ENCODE measurements around the gene ITIH2.
"Not testable (repeated sequence)": the region's sequence is repeated elsewhere in the genome, so short reads cannot be mapped to it uniquely, and the experiment has no call there.

The ITIH2 gene, protein sequence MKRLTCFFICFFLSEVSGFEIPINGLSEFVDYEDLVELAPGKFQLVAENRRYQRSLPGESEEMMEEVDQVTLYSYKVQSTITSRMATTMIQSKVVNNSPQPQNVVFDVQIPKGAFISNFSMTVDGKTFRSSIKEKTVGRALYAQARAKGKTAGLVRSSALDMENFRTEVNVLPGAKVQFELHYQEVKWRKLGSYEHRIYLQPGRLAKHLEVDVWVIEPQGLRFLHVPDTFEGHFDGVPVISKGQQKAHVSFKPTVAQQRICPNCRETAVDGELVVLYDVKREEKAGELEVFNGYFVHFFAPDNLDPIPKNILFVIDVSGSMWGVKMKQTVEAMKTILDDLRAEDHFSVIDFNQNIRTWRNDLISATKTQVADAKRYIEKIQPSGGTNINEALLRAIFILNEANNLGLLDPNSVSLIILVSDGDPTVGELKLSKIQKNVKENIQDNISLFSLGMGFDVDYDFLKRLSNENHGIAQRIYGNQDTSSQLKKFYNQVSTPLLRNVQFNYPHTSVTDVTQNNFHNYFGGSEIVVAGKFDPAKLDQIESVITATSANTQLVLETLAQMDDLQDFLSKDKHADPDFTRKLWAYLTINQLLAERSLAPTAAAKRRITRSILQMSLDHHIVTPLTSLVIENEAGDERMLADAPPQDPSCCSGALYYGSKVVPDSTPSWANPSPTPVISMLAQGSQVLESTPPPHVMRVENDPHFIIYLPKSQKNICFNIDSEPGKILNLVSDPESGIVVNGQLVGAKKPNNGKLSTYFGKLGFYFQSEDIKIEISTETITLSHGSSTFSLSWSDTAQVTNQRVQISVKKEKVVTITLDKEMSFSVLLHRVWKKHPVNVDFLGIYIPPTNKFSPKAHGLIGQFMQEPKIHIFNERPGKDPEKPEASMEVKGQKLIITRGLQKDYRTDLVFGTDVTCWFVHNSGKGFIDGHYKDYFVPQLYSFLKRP

DNA sequence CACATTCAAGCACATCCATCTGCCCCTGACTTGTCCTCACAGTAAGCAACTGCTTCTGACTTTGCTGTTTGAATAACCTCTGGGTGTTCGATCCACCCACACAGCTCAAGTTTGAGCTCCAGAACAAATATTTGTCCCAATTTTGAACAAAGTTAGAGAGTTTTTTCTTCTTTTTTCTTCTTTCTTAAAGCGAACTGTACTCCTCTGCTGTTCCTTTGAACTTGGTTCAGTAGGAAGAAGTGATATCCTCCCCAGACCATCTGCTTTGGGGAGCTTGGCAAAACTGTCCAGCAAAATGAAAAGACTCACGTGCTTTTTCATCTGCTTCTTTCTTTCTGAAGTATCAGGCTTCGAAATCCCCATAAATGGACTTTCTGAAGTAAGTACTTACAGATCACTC, at the start of gene ITIH2:
Gene ITIH2 (plus strand): TSS at position 177 of the 400 bp plus-strand sequence. CDS start 119 bp downstream, at position 296.
- no peak for DNase-seq (ENCODE audit: low read depth in 2 of 2)

DNA sequence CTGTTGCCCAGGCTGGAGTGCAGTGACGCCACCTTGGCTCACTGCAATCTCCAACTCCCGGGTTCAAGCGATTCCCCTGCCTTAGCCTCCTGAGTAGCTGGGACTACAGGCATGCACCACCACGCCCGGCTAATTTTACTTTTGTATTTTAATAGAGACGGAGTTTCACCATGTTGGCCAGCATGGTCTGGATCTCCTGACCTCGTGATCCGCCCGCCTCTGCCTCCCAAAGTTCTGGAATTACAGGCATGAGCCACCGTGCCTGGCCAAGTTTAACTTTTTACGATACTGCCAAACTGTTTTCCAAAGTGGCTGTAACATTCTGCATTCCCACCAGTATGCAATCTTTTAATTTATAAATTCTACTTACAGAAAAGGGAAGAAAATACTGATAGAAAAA, 46.0 kb upstream of the ITIH2 start:
- DNase-seq (ENCODE audit: low read depth in 2 of 2) = not testable (repeated sequence)

DNA sequence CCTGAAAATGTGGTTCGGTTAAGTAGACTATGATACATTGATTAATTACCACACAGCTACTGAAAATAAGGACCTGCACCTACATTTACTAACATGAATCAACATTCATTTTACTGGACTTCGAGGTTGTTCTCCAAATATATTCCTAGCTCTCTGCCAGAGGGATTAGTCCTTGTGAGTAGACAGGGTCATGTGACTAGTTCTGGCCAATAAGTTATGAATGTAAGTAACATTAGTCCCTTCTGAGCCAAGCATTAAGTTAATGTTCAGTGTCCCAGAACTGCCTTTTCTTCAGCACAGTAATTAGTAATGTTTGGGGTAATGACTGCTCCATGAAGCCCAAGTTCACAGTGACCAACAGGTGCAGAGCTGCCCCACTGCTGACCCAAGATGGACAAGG, 45.6 kb upstream of the ITIH2 start:
- DNase-seq (ENCODE audit: low read depth in 2 of 2) = no peak

DNA sequence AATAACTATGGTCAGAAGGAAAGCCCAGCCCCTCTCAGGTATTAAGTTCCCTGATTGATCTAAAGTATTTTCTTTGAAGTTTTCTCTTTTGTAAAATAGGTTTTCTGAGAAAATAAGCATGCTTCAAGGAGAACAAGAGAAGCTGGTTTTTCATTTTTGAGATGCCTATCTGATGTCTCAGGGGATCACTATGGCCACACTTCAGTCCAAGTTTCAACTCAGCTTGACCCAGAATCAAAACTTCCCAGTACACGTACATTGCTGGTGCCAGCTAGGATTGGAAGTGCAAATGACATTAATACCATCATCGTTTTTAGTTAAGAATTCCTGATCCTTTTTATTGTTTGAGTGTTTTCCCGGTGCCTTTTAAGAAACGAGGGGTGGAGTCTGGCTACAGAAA, 43.6 kb upstream of the ITIH2 start:
- DNase-seq (ENCODE audit: low read depth in 2 of 2) = no peak

DNA sequence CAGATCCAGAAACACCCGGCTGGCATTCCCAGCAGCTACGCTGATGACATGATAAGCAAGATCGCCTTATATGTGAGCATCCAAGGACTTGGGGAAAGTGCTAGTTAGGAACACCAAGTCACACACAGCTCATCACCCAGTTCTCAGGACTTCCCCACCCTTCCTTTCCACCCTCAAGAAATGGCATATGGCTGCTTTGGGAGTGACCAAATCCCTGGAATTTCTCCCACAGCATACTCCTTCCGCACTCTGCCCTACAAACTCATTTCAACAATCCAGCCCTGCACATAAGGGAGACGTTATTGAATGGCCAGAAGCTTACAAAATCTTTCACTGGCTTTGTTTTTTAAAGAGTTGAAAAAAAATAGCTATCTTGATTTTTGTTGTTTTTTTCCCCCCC, 40.6 kb upstream of the ITIH2 start:
- no peak for DNase-seq (ENCODE audit: low read depth in 2 of 2)

DNA sequence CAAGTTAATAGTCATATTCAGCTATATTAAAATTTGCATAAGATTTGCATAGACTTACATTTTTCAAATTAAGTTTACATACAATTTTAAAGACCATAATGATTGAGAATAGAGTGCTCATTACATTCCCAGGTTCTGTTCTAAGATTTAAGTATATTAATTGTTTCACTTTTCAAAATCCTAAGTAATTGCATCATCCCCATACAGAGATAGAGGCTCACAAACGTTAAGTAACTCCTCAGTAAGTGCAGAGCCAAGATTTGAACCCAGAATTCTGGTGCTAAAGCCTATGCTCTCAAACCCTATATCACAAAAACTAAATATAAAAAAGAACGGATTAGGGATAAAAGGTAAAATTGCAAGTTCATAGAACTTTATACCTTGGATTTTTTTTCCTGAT, 38.4 kb upstream of the ITIH2 start:
- no peak for DNase-seq (ENCODE audit: low read depth in 2 of 2)

DNA sequence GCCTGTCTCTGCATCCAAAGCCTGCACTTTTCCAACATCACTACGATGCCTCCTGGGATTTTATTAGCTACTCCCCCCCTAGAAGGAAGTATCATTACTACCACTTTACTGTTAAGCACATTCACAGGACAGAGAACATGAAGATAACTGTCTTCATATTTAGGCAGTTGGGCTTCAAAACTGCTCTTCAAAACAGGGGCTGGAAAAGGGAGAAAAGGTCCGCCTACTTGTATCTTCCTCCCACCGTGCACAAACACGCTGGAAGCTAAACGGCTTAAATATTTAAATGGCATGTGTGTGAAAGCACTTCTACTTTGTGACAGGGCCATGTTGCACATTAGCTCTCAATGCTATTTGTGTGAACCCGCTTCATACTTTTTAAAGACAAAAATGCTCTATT, 37.3 kb upstream of the ITIH2 start:
- DNase-seq (ENCODE audit: low read depth in 2 of 2) = no peak

DNA sequence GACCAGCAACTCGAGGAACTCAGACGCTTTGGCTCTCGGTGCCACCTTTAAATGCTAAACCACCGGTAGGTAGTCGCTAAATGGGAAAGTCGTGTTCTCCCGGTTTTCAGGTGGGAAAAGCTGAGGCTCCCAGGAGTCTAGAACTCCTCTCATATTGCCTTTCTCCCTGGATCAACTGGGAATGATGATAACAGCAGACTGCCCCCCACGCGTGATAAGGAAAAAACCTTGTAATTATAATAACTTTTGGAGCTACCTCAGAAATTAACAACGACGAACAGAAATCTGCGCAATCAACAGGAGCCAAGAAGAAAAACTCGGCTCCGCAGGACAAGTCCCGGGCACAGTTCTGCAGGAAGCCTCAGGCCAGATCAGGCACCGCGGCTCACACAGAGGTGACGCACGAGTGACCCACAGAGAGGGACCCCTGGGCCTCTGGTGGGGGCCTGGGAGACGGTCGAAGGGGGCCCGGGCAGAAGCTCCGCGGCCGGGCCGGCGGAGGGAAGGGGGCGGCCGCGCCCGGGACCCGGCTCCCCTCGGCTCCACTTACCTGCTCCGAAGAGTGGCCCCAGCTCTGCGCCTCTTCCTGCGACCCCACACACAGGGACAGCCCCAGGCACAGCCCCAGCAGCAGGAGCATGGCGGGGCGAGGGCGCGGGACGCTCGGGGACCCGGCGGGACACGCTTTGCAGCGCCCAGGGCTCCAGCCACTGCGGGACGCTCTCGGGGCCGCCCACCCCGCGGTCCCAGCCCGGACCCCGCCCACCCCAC, 36.7 kb upstream of the ITIH2 start, which contains the start of gene ITIH5:
Gene ITIH5 (minus strand): TSS at position 714 of the 771 bp plus-strand sequence. CDS start 74 bp downstream, at position 640.
- DNase-seq (ENCODE audit: low read depth in 2 of 2) = no peak

DNA sequence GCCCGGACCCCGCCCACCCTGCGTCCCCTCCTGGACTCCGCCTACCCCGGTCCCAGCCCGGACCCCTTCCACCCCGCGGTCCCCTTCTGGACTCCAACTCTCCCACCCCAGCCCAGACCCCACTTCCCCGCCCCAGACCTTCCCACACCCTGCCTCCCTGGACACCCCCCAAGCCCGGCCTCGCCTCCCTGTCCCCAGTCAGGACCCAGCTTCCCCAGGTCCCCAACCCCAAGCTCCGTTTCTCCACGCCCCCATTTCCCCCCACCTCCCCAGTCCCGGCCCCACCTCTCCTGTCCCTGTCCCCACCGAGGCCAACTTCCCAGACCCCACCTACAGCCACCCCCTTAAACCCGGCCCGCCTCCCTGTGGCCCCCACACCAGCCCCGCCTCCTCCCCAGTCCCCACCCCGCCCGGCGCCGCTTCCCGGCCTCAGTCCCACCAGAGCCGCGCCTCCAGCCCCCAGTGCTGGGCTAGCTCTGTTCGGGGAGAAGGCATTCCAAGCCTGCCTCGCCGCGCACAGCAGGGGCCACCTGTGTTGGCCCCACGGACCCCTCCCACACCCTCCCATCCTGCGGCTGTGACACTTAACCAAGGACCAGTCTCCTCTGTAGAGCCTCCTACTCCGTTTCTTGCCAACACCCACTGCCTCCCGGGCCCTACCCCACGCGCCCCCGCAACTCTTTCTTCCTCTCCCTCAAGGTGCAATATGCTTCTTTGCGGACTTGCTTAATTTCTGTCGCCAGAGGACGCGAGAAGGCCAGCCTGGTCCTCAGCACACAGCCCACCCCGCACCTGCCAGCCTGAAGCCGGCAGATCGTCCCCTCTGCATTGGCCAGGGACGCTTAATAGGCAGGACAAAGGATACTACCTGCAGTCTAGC, 35.6 kb upstream of the ITIH2 start:
- no peak for DNase-seq (ENCODE audit: low read depth in 2 of 2)

DNA sequence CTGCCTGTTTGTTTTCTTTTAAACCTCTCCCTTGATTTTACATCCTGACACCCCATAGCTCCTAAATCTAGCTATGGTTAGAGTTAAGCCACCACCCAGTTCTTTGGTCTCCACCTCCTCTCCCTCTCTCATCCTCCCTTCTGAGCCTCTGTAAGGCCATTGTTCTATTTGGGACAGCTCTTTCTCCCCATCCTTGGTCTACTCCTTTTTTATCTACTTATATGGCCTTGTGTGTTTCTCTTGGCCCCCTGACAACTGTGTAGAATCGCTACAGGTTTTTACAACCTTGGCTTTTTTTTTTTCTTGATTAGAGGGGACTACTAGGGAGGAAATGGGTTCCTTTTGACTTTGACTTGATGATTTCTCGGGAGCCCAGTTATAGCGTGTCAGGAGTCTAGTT, 33.0 kb upstream of the ITIH2 start:
- DNase-seq (ENCODE audit: low read depth in 2 of 2) = no peak

DNA sequence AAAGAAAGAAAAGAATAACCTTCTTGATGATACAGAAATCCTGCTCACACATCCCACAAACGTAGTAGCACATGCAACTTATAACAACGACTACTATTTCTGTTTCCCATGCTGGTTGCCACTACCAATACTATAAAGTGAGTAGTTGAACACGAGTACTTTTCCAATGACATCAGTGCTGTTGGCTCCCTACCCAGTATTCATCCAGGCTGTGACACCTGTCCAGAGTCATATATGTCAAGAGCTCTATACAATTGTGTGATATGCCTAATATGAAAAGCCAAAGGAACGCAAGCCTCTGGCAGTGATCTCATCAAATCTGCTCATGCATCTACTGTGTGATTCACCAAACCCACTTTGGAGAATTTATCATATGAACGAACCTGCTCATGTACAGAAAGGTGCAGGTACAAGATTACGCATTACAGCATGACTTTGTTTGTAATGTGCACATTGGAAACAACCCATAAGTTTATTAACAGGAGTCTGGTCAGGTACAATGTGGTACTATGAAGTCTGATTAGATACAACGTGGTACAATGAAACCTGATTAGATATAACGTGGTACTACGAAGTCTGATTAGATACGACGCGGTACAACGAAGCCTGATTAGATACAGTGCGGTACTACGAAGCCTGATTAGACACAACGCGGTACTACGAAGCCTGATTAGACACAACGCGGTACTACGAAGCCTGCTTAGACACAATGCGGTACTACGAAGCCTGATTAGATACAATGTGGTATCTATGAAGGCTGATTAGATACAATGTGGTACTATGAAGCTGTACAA, 30.6 kb upstream of the ITIH2 start:
- DNase-seq (ENCODE audit: low read depth in 2 of 2) = no peak

DNA sequence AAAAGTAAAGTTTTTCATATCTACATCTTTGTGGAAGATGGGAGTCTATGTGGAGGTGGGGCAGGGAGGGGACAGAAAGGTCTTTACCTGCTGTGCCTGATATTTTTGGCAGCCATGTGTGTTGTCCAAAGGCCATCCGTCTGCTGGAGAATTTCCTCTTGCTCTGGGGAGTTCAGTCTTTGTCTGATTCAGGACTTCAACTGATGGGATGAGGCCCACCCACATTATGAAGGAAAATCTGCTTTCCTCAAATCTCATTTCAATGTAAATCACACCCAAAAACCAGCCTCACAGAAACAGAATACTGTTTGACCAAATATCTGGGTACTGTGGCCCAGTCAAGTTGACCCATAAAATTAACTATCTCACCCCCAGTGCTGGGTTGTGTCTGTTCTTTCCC, 23.9 kb upstream of the ITIH2 start:
- no peak for DNase-seq (ENCODE audit: low read depth in 2 of 2)

DNA sequence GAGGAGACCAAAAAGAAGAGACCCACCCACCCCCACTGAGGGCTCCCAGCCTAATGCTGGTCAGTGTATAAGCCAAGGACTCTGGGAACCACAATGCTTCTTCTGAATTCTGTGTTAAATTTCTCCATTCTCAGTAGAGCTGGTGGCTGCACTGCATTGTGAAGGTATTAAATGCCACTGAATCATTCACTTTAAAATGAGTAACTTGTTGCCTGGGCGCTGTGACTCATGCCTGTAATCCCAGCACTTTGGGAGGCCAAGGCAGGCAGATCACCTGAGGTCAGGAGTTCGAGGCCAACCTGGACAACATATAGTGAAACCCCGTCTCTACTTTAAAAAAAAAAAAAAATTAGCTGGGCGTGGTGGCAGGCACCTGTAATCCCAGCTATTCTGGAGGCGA, 23.0 kb upstream of the ITIH2 start:
- not testable (repeated sequence) for DNase-seq (ENCODE audit: low read depth in 2 of 2)

DNA sequence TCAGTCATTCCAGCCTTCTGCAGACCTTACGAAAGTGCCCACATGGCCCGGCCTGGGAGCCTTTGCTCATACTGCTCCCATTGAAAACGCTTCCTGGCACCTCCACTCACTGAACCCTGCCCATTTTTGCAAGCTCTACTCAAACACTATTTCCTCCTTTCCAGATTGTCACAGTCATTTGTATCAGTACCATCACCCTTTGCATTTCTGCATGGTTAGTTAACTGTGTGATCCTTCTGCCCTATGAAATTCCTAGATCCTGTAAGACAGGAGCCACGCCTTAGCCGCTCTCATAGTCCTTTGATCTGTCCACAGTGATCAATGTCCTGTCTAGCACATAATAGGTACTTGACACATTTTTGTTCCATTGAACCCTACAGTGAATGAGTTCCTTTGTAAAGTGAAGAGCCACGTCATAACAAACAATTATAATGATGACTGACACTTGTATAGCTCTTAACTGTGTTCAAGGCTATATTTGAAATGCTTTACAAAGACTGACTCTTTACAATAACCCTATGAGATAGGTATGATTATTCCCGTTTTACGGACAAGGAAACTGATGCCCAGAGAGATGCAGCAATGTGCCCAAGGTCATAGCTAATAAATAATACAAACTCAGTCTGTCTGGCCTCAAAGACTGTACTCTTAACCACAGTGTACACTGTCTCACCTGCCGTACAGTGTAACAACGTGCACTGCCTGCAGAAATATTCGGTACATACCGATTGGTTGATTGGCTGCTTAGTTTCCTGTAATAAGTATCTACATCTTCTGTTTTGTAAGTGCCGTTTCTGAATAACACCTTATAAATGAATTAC, 16.6 kb upstream of the ITIH2 start:
- DNase-seq (ENCODE audit: low read depth in 2 of 2) = no peak

DNA sequence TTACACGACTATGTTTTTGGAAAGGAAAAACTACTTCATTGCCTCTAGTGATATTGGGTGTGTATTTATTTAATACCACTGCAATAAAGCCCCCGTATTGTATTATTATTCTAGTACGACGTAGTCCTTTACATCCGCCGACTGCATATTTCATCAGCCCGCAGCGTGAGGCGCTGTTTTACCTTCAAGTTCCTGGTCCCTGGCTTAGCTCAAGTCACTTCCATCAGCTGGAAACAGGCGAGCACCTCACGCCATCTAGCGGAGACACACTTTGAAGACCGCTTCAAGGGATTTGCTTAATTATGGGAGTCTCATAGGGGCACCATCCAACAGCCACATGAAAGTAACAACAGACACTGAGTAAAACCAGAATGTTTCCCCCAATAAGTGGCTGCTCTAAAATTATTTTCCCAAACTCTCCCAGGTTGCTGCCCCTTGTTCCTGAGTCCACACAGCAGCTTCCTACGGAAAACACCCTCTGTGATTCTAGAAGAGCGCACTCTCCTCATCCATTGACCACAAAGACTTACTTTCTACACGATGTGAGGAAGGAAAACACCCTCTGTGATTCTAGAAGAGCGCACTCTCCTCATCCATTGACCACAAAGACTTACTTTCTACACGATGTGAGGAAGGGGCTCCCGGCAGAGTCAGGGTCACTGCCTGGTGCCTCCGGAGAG, 15.7 kb upstream of the ITIH2 start:
- DNase-seq (ENCODE audit: low read depth in 2 of 2) = peak; percentile 42 to 53

DNA sequence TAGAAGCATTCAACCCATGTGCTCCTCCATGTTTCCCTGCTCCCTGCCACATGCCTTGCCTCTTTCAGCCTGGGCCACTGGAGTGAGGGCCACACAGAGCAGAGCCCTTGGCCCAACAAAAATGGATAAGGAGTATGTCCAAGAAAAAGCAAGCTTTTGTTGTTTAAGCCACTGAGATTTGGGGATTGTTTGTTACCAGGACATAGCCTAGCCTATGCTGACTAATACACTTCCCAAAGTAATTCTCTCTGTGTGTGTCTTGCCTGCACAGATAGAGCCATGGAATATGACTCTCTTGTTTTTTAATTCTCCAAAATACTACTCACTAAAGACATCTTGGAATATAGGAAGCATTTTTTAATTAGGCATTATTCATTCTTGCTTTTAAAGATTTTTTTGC, 13.5 kb upstream of the ITIH2 start:
- DNase-seq (ENCODE audit: low read depth in 2 of 2) = no peak

DNA sequence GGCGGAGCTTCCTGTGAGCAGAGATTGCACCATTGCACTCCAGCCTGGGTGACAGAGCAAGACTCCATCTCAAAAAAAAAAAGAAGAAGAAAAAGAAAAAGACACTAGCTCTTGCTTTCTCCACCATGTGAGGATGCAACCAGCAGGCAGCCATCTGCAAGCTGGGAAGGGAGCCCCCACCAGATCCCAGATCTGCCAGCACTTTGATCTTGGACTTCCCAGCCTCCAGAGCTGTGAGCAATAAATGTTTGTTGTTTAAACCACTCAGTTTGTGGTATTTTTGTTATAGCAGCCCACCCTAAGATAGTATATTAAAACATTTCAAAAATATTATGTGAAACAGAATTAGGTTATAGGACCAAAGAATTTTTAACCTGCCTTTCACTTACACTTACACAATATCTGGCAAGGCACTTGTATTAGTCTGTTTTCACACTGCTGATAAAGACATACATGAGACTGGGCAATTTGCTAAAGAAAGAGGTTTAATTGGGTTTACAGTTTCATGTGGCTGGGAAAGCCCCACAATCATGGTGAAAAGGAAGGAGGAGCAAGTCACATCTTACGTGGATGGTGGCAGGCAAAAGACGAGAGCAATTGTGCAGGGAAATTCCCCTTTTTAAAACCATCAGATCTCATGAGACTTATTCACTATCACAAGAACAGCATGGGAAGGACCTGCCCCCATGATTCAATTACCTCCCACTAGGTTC, 12.1 kb upstream of the ITIH2 start:
- not testable (repeated sequence) for DNase-seq (ENCODE audit: low read depth in 2 of 2)

DNA sequence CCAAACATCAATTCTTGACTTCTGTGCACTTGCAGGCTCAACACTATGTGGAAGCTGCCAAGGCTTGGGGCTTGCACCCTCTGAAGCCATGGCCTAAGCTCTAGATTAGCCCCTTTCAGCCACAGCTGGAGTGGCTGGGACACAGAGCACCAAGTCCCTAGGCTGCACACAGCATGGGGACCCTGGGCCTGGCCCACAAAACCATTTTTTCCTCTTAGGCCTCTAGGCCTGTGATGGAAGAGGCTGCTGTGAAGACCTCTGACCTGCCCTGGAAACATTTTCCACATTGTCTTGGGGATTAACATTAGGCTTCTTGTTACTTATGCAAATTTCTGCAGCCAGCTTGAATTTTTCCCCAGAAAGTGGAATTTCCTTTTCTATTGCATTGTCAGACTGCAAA, 10.7 kb upstream of the ITIH2 start:
- not testable (repeated sequence) for DNase-seq (ENCODE audit: low read depth in 2 of 2)
